GM19467 (cell line): ENCODE data around the gene GK.
"Not testable (repeated sequence)": the region's sequence is repeated elsewhere in the genome, so short reads cannot be mapped to it uniquely, and the experiment has no call there.

Source experiments
- ATAC-seq: cut with Tn5 transposase; IDR thresholded peaks from one replicate; pipeline ENCODE4 v1.9.1; 2021; ENCODE audit warnings: mild to moderate bottlenecking, moderate library complexity; ENCODE audit not compliant: unreplicated experiment

The GK gene

GRCh38 chrX:30653415-30654131 is at the start of gene GK:
Gene GK (plus strand): TSS chrX:30653423. CDS start chrX:30653538, 115 bp downstream.
- ATAC-seq = peak; percentile 55

GRCh38 chrX:30607155-30607554 is 46.1 kb upstream of the GK start:
- no peak for ATAC-seq

- ATAC-seq = no peak
Observed at GRCh38 chrX:30610026-30610425, 43.2 kb upstream of the GK start.

- ATAC-seq = no peak
Observed at GRCh38 chrX:30612250-30612655, 41.0 kb upstream of the GK start.

GRCh38 chrX:30613721-30614120 is 39.5 kb upstream of the GK start:
- no peak for ATAC-seq

GRCh38 chrX:30615229-30615628 is 38.0 kb upstream of the GK start:
- ATAC-seq = no peak

GRCh38 chrX:30618160-30618765 is 35.0 kb upstream of the GK start:
- ATAC-seq = no peak

- ATAC-seq = no peak
Observed at GRCh38 chrX:30620125-30620524, 33.1 kb upstream of the GK start.

GRCh38 chrX:30620980-30621618 is 32.1 kb upstream of the GK start:
- ATAC-seq = no peak

GRCh38 chrX:30622361-30622760 is 30.9 kb upstream of the GK start:
- ATAC-seq = no peak

GRCh38 chrX:30626402-30626801 is 26.8 kb upstream of the GK start:
- ATAC-seq = no peak

- ATAC-seq = no peak
Observed at GRCh38 chrX:30627818-30628652, 25.2 kb upstream of the GK start.

- not testable (repeated sequence) for ATAC-seq
Observed at GRCh38 chrX:30634070-30634469, 19.2 kb upstream of the GK start.

- no peak for ATAC-seq
Observed at GRCh38 chrX:30635630-30636029, 17.6 kb upstream of the GK start.

GRCh38 chrX:30637874-30638815 is 15.1 kb upstream of the GK start:
- ATAC-seq = no peak

GRCh38 chrX:30639702-30640101 is 13.5 kb upstream of the GK start:
- ATAC-seq = not testable (repeated sequence)

- ATAC-seq = no peak
Observed at GRCh38 chrX:30642642-30643041, 10.6 kb upstream of the GK start.

- ATAC-seq = no peak
Observed at GRCh38 chrX:30643313-30643821, 9.9 kb upstream of the GK start.

- ATAC-seq = no peak
Observed at GRCh38 chrX:30649859-30650258, 3.4 kb upstream of the GK start.
